Vagina (tissue), 2 donors: ENCODE measurements around the gene FBXO38.

Experiments used
- CTCF ChIP-seq, 3 experiments: fragments of 450-650 bp in 2 of 3; fragments of 200-600 bp in 1 of 3; sonication (generic) in 1 of 3; IDR thresholded peaks; one replicate each; pipeline ENCODE4 v1.5.1; 2017 to 2019; ENCODE audit warnings: antibody characterized with exemption in 3 of 3, mild to moderate bottlenecking in 2 of 3, moderate library complexity in 2 of 3
- POLR2A ChIP-seq, 2 donors: fragments of 450-650 bp; IDR thresholded peaks; one replicate each; pipeline ENCODE4 v1.6.1; 2017; ENCODE audit warnings: antibody characterized with exemption in 2 of 2, mild to moderate bottlenecking in 2 of 2, moderate library complexity in 2 of 2
- POLR2AphosphoS5 ChIP-seq, 2 donors: sonication (generic); formaldehyde crosslinking; IDR thresholded peaks; one replicate each; pipeline ENCODE4 v1.9.0; 2017; ENCODE audit warnings: antibody characterized with exemption in 2 of 2, mild to moderate bottlenecking in 2 of 2, low read depth in 1 of 2; ENCODE audit not compliant: insufficient read depth in 1 of 2

- no peak for TF ChIP-seq CTCF (IDR thresholded peaks at IDR 0.05)
- no peak for TF ChIP-seq POLR2A (IDR thresholded peaks at IDR 0.05)
- no peak for TF ChIP-seq POLR2AphosphoS5 (IDR thresholded peaks at IDR 0.05; ENCODE audit: insufficient read depth in 1 of 2, low read depth in 1 of 2)
Observed at GRCh38 chr5:148436029-148436428, 52.3 kb downstream of the FBXO38 start.
